ENCODE results near the gene SALL2. TPM values are rescaled to one million over a fixed set of nuclear protein-coding genes. Genes with fewer than 3 reads are reported as not detected.
A peak's percentile ranks its signal among the peaks of the same experiment; 100 is the strongest.

The SALL2 gene
- total RNA-seq, 1 experiment from 2014 or later, result 1.5 TPM

DNA sequence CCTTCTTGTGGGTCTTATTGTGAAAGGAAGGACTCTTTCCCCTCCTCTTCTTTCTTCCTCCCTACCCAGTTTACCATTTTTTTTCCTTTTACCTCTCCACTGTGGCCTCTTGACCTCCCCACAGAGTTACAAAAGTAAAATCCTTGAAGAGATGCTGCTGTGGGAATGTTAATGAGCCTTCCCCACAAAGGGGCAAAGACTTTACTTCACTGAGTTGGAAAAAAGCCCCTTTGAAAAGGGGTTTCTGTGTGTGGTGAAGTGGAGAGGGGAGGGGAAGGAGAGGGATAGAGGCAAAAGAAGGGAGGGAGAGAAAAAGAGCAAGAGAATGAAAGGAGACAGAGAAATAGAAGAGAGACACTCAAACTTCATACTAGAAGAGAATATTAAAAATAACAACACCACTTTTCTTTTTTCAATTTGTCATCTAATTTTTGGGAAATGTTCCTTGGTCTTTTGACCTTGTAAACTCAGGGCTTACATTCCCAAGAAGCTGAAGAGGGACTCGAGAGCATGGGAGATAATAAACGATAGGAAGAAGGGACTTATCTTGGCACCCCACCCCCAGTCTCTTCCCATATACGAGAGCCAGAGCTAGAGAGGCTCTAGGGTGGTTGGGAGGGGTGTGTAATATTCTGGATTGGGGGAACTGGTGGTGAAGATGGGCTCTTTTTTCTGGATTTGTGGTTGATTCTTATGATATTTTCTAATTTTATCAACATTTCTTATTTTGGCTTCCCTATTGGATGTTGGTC is 13.2 kb upstream of the SALL2 start:
- Histone ChIP-seq H3K9me3 (ENCODE audit: control insufficient read depth, insufficient read depth, low read depth, low read length) (no peaks in the 10 kb centered on the region), H3K27me3 (ENCODE audit: control insufficient read depth, insufficient read depth, low read length) (peaks cover 4% of the 10 kb centered on the region), H3K36me3 (ENCODE audit: control insufficient read depth, insufficient read depth, low read length) (no peaks in the 10 kb centered on the region), H3K27ac (ENCODE audit: low read length) (no peak overlapping the region), H3K4me1 (ENCODE audit: control insufficient read depth, insufficient read depth, low read length) (peaks cover 3% of the 10 kb centered on the region; the same call in 1 of the 2 replicates), H3K4me3 (ENCODE audit: low read depth in 2 of 2, low read length in 2 of 2) (no peak overlapping the region)
- TF ChIP-seq CTCF (IDR thresholded peaks at IDR 0.05), result no peak
- no peak for TF ChIP-seq POLR2AphosphoS5 (IDR thresholded peaks at IDR 0.05; ENCODE audit: low read depth, low read length)
- no peak for TF ChIP-seq TCF7L2 (IDR thresholded peaks at IDR 0.05; ENCODE audit: low read depth, low read length)
- TF ChIP-seq, protein P1, sequence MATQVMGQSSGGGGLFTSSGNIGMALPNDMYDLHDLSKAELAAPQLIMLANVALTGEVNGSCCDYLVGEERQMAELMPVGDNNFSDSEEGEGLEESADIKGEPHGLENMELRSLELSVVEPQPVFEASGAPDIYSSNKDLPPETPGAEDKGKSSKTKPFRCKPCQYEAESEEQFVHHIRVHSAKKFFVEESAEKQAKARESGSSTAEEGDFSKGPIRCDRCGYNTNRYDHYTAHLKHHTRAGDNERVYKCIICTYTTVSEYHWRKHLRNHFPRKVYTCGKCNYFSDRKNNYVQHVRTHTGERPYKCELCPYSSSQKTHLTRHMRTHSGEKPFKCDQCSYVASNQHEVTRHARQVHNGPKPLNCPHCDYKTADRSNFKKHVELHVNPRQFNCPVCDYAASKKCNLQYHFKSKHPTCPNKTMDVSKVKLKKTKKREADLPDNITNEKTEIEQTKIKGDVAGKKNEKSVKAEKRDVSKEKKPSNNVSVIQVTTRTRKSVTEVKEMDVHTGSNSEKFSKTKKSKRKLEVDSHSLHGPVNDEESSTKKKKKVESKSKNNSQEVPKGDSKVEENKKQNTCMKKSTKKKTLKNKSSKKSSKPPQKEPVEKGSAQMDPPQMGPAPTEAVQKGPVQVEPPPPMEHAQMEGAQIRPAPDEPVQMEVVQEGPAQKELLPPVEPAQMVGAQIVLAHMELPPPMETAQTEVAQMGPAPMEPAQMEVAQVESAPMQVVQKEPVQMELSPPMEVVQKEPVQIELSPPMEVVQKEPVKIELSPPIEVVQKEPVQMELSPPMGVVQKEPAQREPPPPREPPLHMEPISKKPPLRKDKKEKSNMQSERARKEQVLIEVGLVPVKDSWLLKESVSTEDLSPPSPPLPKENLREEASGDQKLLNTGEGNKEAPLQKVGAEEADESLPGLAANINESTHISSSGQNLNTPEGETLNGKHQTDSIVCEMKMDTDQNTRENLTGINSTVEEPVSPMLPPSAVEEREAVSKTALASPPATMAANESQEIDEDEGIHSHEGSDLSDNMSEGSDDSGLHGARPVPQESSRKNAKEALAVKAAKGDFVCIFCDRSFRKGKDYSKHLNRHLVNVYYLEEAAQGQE (IDR thresholded peaks at IDR 0.05; ENCODE audit: insufficient read depth in 1 of 2, low read depth in 2 of 2, low read length in 1 of 2), result no peak
- TF ChIP-seq SIN3A (IDR thresholded peaks at IDR 0.05; ENCODE audit: borderline replicate concordance, insufficient read depth, low read depth, low read length), result no peak
- ATAC-seq (no peak), DNase-seq (ENCODE audit: low read depth, low spot score) (no peak)
- CTCF ChIA-PET, result no interaction called here
- POLR2A ChIA-PET, result no interaction called here
- in situ Hi-C loops (cut with HindIII; ENCODE audit: low pct_unique_long_range_greater_than_20kb, low sequenced_read_pairs), result no loop called here
- no TSS peak for BruUV-seq (replicated peaks)
- intact Hi-C loops (cut with micrococcal nuclease; ENCODE audit: unreplicated experiment), result no loop called here

GRCh38 chr14:21537090-21537424 is 10.9 kb upstream of the SALL2 start:
- ATAC-seq (no peak), DNase-seq (ENCODE audit: low read depth, low spot score) (no peak)
- no peak overlapping the region for H3K27ac ChIP-seq (ENCODE audit: low read length)
- peak overlapping the region; percentile 24 to 36 for H3K4me3 ChIP-seq (ENCODE audit: low read depth in 2 of 2, low read length in 2 of 2)
- in situ Hi-C loops (cut with HindIII; ENCODE audit: low pct_unique_long_range_greater_than_20kb, low sequenced_read_pairs) (no loop called here), intact Hi-C loops (cut with micrococcal nuclease; ENCODE audit: unreplicated experiment) (no loop called here)
- BruUV-seq (replicated peaks), result no TSS peak
- POLR2A ChIA-PET, result no interaction called here
- no peaks in the 10 kb centered on the region for H3K36me3 ChIP-seq (ENCODE audit: control insufficient read depth, insufficient read depth, low read length)
- H3K4me1 ChIP-seq (ENCODE audit: control insufficient read depth, insufficient read depth, low read length), result peaks cover 3% of the 10 kb centered on the region; the same call in 1 of the 2 replicates
- H3K9me3 ChIP-seq (ENCODE audit: control insufficient read depth, insufficient read depth, low read depth, low read length), result no peaks in the 10 kb centered on the region
- peaks cover 4% of the 10 kb centered on the region for H3K27me3 ChIP-seq (ENCODE audit: control insufficient read depth, insufficient read depth, low read length)
- no peak for TF ChIP-seq CTCF (IDR thresholded peaks at IDR 0.05)
- CTCF ChIA-PET, result no interaction called here
